ENCODE results near the gene VANGL2. TPM values are rescaled to one million over a fixed set of nuclear protein-coding genes. Genes with fewer than 3 reads are reported as not detected.

Gene VANGL2
- total RNA-seq, 6 experiments from 2014 or later: not detected

GRCh38 chr1:160419150-160419837 lies 18.9 kb downstream of the VANGL2 start:
- TF ChIP-seq CTCF (IDR thresholded peaks at IDR 0.05): no peak
- Mint-ChIP-seq H3K9me3 (no peaks in the 10 kb centered on the region), H3K27me3 (ENCODE audit: insufficient read depth) (peaks cover 28% of the 10 kb centered on the region), H3K4me1 (ENCODE audit: low read depth) (no peaks in the 10 kb centered on the region), H3K4me3 (no peak overlapping the region), H3K36me3 (ENCODE audit: low read depth) (no peaks in the 10 kb centered on the region), H3K27ac (no peak overlapping the region)
- DNase-seq: no peak

- Mint-ChIP-seq H3K27me3 (ENCODE audit: insufficient read depth) (peaks cover 29% of the 10 kb centered on the region), H3K36me3 (ENCODE audit: low read depth) (no peaks in the 10 kb centered on the region), H3K4me1 (ENCODE audit: low read depth) (no peaks in the 10 kb centered on the region), H3K27ac (no peak overlapping the region), H3K4me3 (no peak overlapping the region), H3K9me3 (no peaks in the 10 kb centered on the region)
- TF ChIP-seq CTCF (IDR thresholded peaks at IDR 0.05): no peak
- DNase-seq: no peak
These were observed 19.4 kb downstream of the VANGL2 start for GRCh38 chr1:160419838-160420169.

DNA sequence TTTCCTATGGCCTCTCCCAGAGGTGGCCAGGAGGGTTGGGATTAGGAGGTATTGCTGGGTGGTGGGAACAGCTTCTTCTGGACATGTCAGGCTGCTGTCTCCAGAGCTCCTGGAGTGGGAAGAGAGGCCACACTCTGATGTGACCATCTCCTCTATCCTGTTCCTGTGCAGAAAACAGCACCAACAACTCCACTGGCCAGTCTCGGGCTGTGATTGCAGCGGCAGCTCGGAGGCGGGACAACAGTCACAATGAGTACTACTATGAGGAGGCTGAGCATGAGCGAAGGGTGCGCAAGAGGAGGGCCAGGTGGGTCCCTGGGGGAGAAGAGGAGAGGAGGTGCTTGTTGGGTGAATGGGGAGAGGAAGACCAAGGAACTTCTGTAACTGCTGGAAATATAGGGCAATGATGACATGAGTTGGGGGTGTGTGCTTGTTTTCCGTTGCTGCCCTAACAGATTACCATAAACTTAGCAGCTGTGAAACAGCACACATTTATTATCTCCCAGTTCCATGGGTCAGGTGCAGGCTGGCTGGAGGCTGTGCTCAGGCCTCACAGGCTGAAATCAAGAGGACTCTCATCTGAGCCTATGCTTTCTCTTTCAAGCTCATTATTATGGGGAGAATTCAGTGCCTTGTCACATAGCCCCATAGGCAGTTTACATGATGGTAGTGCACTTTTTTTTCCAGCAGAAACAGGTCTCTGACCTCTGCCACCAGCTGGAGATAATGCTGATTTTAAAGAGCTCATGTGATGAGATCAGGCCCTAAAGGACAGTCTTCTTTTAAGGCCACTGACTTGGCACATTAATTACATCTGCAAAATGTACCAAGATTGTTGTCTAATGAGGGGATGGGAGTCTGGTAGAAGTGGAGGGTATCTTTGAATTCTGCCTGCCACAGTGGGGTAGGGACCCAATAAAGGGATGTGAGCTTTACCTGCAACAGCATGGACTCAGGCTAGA lies 20.8 kb downstream of the VANGL2 start:
- Mint-ChIP-seq H3K4me3 (no peak overlapping the region), H3K27ac (no peak overlapping the region), H3K9me3 (no peaks in the 10 kb centered on the region), H3K36me3 (ENCODE audit: low read depth) (no peaks in the 10 kb centered on the region), H3K4me1 (ENCODE audit: low read depth) (no peaks in the 10 kb centered on the region), H3K27me3 (ENCODE audit: insufficient read depth) (peaks cover 33% of the 10 kb centered on the region)
- no peak for TF ChIP-seq CTCF (IDR thresholded peaks at IDR 0.05)
- no peak for DNase-seq

DNA sequence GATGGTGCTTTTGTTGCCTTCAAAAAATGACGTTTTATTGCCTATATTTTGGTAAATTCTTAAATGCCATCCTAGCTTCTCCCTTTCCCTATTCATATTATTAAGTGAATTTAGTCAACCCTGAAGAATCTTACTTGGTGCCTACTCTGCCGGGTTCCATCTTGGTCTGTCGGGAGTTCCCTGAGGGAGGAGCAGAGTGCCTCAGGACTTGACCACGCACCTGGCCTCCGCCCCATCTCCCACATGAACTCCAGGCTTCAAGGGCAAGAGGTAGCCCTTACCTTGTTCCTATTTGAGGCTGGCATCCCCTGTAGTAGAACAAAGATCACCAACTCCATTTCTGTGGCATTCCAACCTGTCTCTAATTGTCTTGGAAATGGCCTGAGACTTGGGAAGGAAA lies 21.5 kb downstream of the VANGL2 start:
- no peaks in the 10 kb centered on the region for H3K9me3 Mint-ChIP-seq

GRCh38 chr1:160423966-160424365 lies 23.6 kb downstream of the VANGL2 start:
- no peak overlapping the region for H3K27ac Mint-ChIP-seq
- DNase-seq: no peak
- H3K36me3 Mint-ChIP-seq (ENCODE audit: low read depth): no peaks in the 10 kb centered on the region
- no peaks in the 10 kb centered on the region; the same call in 1 of the 2 replicates for H3K4me1 Mint-ChIP-seq (ENCODE audit: low read depth)
- H3K27me3 Mint-ChIP-seq (ENCODE audit: insufficient read depth): peaks cover 28% of the 10 kb centered on the region
- no peaks in the 10 kb centered on the region for H3K9me3 Mint-ChIP-seq
- no peak overlapping the region for H3K4me3 Mint-ChIP-seq
- TF ChIP-seq CTCF (IDR thresholded peaks at IDR 0.05): no peak

More for the DNA sequence above, 21.5 kb downstream of the VANGL2 start:
- no peak overlapping the region for H3K4me3 Mint-ChIP-seq
- no peaks in the 10 kb centered on the region for H3K36me3 Mint-ChIP-seq (ENCODE audit: low read depth)
- no peaks in the 10 kb centered on the region for H3K4me1 Mint-ChIP-seq (ENCODE audit: low read depth)
- DNase-seq: no peak
- no peak overlapping the region for H3K27ac Mint-ChIP-seq
- TF ChIP-seq CTCF (IDR thresholded peaks at IDR 0.05): no peak
- H3K27me3 Mint-ChIP-seq (ENCODE audit: insufficient read depth): peaks cover 33% of the 10 kb centered on the region

Data from HFFc6 (cell line).